ENCODE measurements around the gene ASPDH. TPM values are rescaled to one million over a fixed set of nuclear protein-coding genes. Genes with fewer than 3 reads are reported as not detected.

The ASPDH gene
- total and polyA plus RNA-seq, 4 experiments from 2014 or later, result not detected

Other genes starting within 250 kb of the ASPDH start
- gene KCNC3, start 184.5 kb downstream of the ASPDH start, total RNA-seq, result 1 to 10 TPM; 1.6 to 1.7 TPM
- not detected for gene KCNC3, start 184.5 kb downstream of the ASPDH start, polyA plus RNA-seq
- 1 to 10 TPM; 4.8 to 6.6 TPM for gene NAPSA, start 148.3 kb downstream of the ASPDH start, total RNA-seq
- gene NAPSA, start 148.3 kb downstream of the ASPDH start, polyA plus RNA-seq, result under 1 TPM; 0.57 to 0.61 TPM
- 100 to 1,000 TPM; 103 to 109 TPM for gene NR1H2, start 137.5 kb downstream of the ASPDH start, total RNA-seq
- gene NR1H2, start 137.5 kb downstream of the ASPDH start, polyA plus RNA-seq, result 10 to 100 TPM; 86.9 to 88.0 TPM
- gene POLD1, start 129.6 kb downstream of the ASPDH start, total RNA-seq, result 10 to 100 TPM; 40.4 to 41.1 TPM
- 10 to 100 TPM; 29.3 to 30.7 TPM for gene POLD1, start 129.6 kb downstream of the ASPDH start, polyA plus RNA-seq
- gene SPIB, start 95.0 kb downstream of the ASPDH start, total RNA-seq, result not detected
- gene SPIB, start 95.0 kb downstream of the ASPDH start, polyA plus RNA-seq, result 1 to 10 TPM in 1 of 2 donors, not detected in 1; 1.9 TPM
- gene MYBPC2, start 81.0 kb downstream of the ASPDH start, total RNA-seq, result not detected
- under 1 TPM in 1 of 2 donors, not detected in 1; 0.10 TPM for gene MYBPC2, start 81.0 kb downstream of the ASPDH start, polyA plus RNA-seq
- gene EMC10, start 37.4 kb downstream of the ASPDH start, total RNA-seq, result 10 to 100 TPM; 83.7 to 92.6 TPM
- gene EMC10, start 37.4 kb downstream of the ASPDH start, polyA plus RNA-seq, result 10 to 100 TPM in 1 of 2 donors, 1 to 10 TPM in 1; 7.8 to 10.1 TPM
- gene GARIN5A, start 37.1 kb downstream of the ASPDH start, total RNA-seq, result under 1 TPM in 1 of 2 experiments, not detected in 1; 0.61 TPM
- gene GARIN5A, start 37.1 kb downstream of the ASPDH start, polyA plus RNA-seq, result under 1 TPM; 0.39 to 0.44 TPM
- gene JOSD2, start 2.7 kb downstream of the ASPDH start, total RNA-seq, result 10 to 100 TPM; 29.5 to 35.8 TPM
- 10 to 100 TPM; 22.4 to 28.0 TPM for gene JOSD2, start 2.7 kb downstream of the ASPDH start, polyA plus RNA-seq
- gene LRRC4B, start 54.5 kb upstream of the ASPDH start, total RNA-seq, result not detected
- under 1 TPM in 1 of 2 donors, not detected in 1; 0.08 TPM for gene LRRC4B, start 54.5 kb upstream of the ASPDH start, polyA plus RNA-seq
- gene SYT3, start 126.0 kb upstream of the ASPDH start, total RNA-seq, result not detected
- under 1 TPM in 1 of 2 donors, not detected in 1; 0.09 TPM for gene SYT3, start 126.0 kb upstream of the ASPDH start, polyA plus RNA-seq
- gene C19orf81, start 135.5 kb upstream of the ASPDH start, total RNA-seq, result not detected
- not detected for gene C19orf81, start 135.5 kb upstream of the ASPDH start, polyA plus RNA-seq
- gene SHANK1, start 205.9 kb upstream of the ASPDH start, total RNA-seq, result not detected
- gene SHANK1, start 205.9 kb upstream of the ASPDH start, polyA plus RNA-seq, result not detected
- gene CLEC11A, start 209.5 kb upstream of the ASPDH start, total RNA-seq, result 1 to 10 TPM in 1 of 2 experiments, under 1 TPM in 1; 0.78 to 1.2 TPM
- under 1 TPM; 0.47 to 0.57 TPM for gene CLEC11A, start 209.5 kb upstream of the ASPDH start, polyA plus RNA-seq